Measurements from ENCODE around the gene LDHD.

- TF ChIP-seq CTCF (IDR thresholded peaks at IDR 0.05; ENCODE audit: low read depth, low read length, poor library complexity, severe bottlenecking) (no peak), EZH2phosphoT487 (IDR thresholded peaks at IDR 0.05; ENCODE audit: borderline replicate concordance, low read length) (no peak)
These were observed 13.7 kb upstream of the LDHD start for GRCh38 chr16:75130150-75130771.
